ENCODE measurements around the gene SHISA6.

SHISA6 gene

DNA sequence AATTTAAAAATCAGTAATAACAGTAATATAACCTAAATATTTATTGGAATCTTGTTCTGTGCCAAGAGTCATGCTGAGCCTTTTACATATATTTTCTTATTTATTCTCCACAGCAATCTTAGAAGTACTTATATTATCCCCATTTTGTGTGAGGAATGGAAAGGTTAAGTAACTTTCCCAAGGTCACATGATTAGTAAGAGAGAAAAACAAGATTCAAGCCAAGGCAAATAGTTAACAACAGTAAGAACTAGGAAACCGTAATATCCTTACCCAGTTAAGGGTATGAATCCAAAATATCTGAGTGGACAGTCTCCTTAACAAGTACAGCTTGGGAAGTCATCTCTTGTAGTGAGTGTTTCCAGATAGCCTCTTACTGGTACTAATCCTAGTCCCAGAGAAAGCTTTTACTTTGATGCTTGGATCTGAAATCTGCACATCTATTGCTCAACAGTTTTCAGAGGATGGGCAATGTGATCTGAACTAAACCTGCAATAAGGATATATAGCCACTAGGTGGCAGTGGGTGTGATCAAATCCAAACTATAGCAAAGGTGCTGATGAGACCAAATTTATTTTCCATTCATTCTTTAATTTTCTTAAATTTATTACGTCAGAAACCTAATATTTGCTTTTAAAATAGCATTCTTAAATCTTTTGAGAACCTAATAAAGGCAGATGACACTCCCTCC lies 23.3 kb downstream of the SHISA6 start:
- no peak for DNase-seq (ENCODE audit: low read depth in 2 of 2, low spot score in 1 of 2)

DNA sequence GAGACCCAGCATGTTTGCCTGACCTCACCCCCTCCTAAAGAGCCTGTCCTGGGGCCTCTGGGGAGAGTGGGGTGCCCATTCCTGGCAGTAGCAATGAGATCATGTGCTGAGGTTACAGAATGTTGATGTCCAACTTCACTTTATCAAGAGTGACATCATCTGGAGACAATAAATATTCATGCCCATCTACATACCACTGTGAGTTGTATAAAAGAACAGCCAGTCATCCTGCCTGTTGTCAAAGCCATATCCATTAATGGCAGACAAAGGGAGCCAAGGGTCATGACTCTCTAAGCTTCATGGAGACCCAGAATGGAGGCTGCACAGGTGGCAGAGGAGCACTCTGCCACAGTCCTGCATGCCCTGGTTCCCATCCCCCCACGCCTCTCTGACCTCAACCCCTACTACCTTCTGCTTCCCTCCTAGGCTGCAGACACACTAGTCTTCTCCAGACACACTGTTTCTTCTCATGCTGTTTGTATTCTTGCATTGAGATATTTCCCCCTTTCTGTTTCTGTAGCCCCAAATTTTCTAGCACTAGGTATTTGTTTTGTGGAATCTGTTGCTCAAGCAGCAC lies 27.1 kb downstream of the SHISA6 start:
- DNase-seq (ENCODE audit: low read depth in 2 of 2, low spot score in 1 of 2) = no peak

GRCh38 chr17:11269210-11269609 lies 28.2 kb downstream of the SHISA6 start:
- DNase-seq (ENCODE audit: low read depth in 2 of 2, low spot score in 1 of 2) = no peak

GRCh38 chr17:11272191-11272590 lies 31.2 kb downstream of the SHISA6 start:
- no peak for DNase-seq (ENCODE audit: low read depth in 2 of 2, low spot score in 1 of 2)

DNA sequence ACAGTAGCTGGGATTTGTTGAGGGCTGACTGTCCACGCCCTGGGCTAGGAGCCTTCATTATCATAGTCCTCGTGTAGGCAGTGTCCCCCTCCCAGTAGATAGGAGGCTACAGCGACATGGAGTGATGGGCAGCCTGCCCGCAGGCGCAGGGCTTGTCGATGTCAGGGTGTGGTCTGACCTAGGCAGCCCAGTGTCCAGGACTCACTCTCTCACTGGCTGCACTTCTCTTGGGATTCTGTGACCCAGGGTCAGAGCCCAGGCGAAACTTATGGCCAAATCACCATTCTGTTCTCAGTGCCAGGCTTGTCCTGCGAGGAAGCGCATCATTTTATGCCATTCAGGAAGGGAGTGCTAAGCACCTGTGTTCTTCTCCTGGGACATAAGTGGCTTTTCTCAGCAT lies 32.6 kb downstream of the SHISA6 start:
- DNase-seq (ENCODE audit: low read depth in 2 of 2, low spot score in 1 of 2) = no peak

DNA sequence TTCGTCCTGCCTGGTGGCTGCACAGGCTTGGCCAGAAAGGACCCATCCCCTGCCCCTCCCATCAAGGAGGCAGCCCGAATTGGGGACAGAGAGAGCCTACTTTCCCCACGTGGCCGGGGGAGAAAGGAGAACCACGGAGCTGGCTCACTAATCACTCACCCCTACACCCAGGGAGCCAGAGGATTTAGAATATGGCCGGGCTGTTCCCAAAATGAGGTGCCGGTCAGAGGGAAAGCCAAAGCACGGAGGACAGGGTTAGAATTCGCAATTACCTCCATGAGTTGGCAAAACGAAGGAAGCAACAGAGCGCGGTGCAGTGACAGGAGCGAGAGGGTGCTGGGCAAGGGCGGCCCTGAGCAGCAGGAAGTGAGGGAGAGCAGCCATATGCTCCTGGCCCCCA lies 33.1 kb downstream of the SHISA6 start:
- no peak for DNase-seq (ENCODE audit: low read depth in 2 of 2, low spot score in 1 of 2)

GRCh38 chr17:11276486-11276885 lies 35.5 kb downstream of the SHISA6 start:
- DNase-seq (ENCODE audit: low read depth in 2 of 2, low spot score in 1 of 2) = no peak

DNA sequence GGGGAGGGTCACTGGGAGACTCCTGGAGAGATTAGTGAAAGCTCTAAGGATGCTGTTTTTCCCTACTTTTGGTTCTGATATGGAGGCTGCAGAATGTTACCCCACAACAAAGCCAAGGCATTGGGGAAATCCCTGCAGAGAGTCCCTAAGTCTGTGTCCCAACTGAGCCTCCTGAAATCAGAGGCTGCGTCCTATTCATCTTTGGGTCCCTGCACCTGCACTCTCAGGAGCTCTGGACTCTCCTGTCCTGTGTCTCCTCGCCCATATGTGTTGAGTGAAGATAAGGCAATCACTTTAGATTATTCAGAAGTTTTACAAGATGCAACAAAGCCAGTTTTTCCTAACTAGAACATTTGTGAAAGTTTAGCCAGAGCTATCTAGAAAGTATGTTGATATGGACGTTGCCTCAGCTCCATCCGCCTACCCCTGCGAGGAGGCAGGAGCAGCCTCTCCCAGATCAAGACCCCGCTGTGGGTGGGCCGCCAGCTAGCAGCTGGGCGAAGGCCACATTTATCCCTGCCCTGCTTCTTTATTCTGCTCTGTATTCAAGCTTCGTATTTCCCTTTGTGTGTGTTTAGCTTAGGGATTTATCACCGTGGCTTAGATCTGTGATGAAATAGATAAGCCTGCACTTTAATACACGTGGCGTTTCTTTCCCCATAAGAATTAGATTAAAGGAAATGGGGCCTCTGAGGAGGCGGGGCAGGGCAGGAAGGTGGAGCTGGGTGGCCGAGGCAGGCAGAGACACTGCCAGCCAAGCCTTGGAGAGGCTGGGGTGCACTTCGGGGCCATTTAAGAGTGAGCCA lies 37.4 kb downstream of the SHISA6 start:
- DNase-seq (ENCODE audit: low read depth in 2 of 2, low spot score in 1 of 2) = no peak

DNA sequence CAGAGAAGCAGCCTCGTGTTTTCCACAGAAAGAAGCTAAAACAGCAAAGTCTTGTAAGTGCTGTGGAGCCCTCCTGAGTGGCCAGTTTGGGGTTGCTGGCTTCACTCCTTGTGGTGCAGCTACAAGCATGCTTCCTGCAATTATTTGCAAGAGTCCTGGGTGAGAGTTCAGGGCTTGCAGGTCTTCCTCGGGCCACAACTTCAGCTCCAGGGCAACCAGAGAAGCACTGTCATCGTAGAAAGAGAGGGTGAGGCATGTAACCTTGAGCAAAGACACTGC lies 37.9 kb downstream of the SHISA6 start:
- DNase-seq (ENCODE audit: low read depth in 2 of 2, low spot score in 1 of 2) = no peak

DNA sequence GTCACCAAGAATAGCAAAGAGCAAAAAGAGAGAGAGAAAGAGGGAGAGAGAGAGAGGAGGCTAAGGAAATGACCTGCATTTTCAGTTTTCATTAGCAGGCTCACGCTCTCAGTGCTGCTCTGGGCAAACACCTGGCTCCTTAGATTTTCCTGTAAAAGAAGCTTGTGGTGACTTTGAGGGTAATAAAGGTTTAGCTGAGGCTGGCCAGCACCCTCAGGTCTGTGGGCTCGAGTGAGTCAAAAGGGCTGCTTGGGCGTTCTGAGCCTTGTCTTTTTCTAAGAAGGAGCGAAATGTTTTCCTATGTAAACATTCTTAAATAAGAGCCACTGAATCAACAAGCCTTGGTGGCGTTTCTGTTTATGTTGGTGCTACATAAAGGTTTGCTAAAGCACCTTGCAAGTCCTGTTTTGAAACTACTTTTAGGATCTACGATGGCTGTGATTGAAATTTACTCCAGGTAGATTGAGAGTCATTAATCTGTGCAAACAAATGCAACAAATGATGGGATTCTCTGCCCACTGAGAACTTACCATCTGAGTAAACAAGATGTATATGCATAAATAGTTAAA lies 38.8 kb downstream of the SHISA6 start:
- DNase-seq (ENCODE audit: low read depth in 2 of 2, low spot score in 1 of 2) = no peak

DNA sequence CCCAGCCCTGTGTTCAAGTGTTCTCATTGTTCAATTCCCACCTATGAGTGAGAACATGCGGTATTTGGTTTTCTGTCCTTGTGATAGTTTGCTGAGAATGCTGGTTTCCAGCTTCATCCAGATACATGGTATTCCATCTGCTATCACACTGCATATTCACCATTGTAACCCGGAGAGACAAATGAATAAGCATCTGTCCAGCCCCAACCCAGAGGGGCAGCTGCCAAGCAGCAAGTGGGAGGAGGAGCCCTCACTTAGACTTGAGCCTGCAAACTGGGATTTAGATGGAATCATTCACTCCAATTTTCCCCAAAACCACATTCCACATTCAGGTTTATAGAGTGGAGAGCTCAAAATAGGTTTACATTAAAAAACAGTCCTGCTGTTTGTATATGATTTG lies 41.6 kb downstream of the SHISA6 start:
- no peak for DNase-seq (ENCODE audit: low read depth in 2 of 2, low spot score in 1 of 2)

DNA sequence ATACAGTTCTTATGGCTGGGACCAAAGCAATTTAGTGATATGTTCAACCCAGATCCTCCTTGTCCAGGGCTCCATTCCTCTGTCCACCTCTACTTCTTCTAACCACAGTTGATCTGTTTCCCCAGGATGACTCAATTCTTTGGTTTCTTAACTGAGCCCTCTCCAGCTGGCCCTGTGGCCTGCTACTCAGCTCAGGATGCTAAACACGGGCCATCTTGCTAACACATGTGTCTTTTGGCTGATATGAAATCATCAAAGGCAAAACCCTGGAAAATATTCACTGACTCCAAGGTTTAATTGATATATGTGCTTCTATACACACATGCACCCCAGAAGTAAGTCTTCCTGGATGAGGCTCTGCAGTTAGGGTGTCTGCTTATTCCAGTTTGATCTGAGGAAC lies 43.8 kb downstream of the SHISA6 start:
- no peak for DNase-seq (ENCODE audit: low read depth in 2 of 2, low spot score in 1 of 2)

DNA sequence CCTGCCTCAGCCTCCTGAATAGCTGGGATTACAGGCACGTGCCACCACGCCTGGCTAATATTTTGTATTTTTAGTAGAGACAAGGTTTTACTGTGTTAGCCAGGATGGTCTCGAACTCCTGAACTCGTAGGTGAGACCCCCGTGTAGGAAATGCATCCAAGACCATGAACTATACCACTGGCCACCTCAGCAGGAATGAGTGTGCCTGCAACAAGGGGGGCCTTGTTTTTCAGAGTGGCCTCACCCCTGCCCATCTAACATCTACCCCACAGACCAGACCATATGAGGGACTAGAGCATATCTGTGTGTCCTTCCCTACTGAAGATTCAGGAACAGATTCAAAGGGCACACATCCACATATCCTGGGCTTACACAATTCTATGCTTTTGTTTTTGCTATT lies 44.9 kb downstream of the SHISA6 start:
- DNase-seq (ENCODE audit: low read depth in 2 of 2, low spot score in 1 of 2) = no peak

GRCh38 chr17:11287791-11288190 lies 46.8 kb downstream of the SHISA6 start:
- no peak for DNase-seq (ENCODE audit: low read depth in 2 of 2, low spot score in 1 of 2)

DNA sequence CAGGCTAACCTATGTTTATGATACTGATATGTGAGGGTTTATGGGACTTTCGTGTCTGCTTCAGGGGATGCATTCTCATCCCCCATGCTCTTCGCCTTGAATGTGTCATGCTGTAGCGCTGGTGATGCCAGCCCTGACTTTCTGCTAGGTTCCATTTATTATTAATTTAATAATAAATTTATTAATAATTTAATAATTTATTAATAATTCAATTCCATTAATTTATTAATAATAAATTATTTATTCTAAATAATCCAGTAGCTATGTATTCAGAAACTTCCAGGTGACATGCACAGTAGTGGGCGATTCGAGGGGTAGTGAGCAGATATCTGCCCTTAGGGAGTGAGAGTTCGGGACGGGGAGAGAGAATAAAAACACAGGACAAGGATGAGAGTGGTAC lies 49.8 kb downstream of the SHISA6 start:
- no peak for DNase-seq (ENCODE audit: low read depth in 2 of 2, low spot score in 1 of 2)

DNA sequence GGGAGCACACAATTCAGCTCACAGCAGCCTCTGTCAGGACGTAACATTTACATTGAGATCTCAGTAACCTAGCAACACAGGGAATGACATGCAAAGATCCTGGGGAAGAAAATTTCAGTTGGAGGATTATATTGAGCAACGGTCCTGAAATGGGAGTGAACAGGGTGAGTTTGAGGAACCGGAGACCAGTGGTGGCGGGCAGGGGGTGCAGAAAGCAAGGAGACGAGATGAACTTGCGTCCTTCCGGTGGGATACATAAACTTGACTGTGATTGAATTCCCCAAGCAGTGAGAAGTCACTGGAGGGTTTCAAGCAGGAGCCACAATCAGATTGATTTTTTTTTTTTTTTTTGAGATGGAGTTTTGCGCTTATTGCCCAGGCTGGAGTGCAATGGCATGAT lies 51.5 kb downstream of the SHISA6 start:
- no peak for DNase-seq (ENCODE audit: low read depth in 2 of 2, low spot score in 1 of 2)

DNA sequence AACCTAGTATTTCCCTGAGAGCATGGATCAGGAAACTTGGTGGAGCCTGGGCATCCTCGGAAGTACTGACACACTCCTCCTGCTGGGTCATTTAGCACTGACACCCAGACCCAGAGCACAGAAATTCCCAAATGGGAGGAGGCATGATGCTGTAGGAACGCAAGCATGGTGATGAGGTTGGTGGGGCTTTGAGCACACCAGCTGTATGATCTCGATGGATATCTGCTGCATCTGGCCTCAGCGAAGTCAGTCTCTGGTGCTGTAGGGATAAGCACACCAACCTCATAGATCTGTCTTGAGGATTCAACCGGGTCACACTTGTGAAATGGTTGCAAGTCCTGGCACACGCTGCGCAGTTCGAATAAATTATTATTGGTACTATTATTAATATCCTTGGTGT lies 52.5 kb downstream of the SHISA6 start:
- no peak for DNase-seq (ENCODE audit: low read depth in 2 of 2, low spot score in 1 of 2)

GRCh38 chr17:11294826-11295225 lies 53.8 kb downstream of the SHISA6 start:
- DNase-seq (ENCODE audit: low read depth in 2 of 2, low spot score in 1 of 2) = no peak

GRCh38 chr17:11296994-11297393 lies 56.0 kb downstream of the SHISA6 start:
- DNase-seq (ENCODE audit: low read depth in 2 of 2, low spot score in 1 of 2) = no peak

- DNase-seq (ENCODE audit: low read depth in 2 of 2, low spot score in 1 of 2) = no peak
Measured at GRCh38 chr17:11298401-11298800, 57.4 kb downstream of the SHISA6 start.

DNA sequence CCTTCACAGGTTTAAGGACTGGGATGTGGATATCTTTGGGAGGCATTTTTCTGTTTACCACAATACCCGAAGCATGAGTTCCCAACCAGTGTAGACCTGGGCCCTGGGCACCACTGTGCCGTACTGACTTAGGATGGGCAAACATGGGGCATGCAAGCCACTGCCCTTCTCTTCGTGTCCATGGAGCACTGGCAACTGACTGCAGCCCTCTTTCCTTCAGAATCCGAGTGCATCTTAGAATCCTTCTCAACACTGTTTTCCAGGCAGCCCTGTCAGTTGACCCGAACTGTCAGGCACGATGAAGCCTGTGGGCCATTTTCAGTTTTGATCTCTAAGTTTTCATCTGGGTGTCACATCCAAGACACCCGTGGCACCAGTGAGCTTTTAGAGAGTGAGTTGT lies 59.2 kb downstream of the SHISA6 start:
- DNase-seq (ENCODE audit: low read depth in 2 of 2, low spot score in 1 of 2) = no peak

- DNase-seq (ENCODE audit: low read depth in 2 of 2, low spot score in 1 of 2) = no peak
Measured at GRCh38 chr17:11300738-11301137, 59.7 kb downstream of the SHISA6 start.
